ENCODE results near the gene FRMD4A.
"Not testable (repeated sequence)": the region's sequence is repeated elsewhere in the genome, so short reads cannot be mapped to it uniquely, and the experiment has no call there.

FRMD4A gene

GRCh38 chr10:13867822-13868221 is 462.9 kb downstream of the FRMD4A start:
- no peak for DNase-seq

- DNase-seq, result no peak
These were observed 464.8 kb downstream of the FRMD4A start for GRCh38 chr10:13865758-13866491.

- not testable (repeated sequence) for DNase-seq
These were observed 465.5 kb downstream of the FRMD4A start for GRCh38 chr10:13865220-13865619.

GRCh38 chr10:13862546-13863233 is 468.0 kb downstream of the FRMD4A start:
- DNase-seq, result no peak

DNA sequence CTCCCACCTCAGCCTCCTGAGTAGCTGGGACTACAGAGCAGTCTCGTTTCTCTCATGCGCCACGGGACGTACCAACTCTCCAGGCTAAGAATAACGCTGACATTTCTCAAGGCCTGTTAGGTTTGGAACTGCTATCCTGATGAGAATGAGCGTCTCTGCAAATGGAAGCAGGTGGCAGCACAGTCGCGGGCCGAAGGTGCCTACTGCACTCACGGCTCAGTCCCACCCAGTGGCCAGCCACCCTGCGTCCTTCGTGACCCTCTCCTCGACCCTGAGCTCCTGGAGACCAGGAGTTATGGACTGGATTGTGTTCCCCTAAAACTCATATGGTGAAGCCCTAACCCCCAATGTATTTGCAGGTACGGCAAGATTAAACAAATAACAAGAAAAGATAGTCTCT is 469.8 kb downstream of the FRMD4A start:
- no peak for DNase-seq

DNA sequence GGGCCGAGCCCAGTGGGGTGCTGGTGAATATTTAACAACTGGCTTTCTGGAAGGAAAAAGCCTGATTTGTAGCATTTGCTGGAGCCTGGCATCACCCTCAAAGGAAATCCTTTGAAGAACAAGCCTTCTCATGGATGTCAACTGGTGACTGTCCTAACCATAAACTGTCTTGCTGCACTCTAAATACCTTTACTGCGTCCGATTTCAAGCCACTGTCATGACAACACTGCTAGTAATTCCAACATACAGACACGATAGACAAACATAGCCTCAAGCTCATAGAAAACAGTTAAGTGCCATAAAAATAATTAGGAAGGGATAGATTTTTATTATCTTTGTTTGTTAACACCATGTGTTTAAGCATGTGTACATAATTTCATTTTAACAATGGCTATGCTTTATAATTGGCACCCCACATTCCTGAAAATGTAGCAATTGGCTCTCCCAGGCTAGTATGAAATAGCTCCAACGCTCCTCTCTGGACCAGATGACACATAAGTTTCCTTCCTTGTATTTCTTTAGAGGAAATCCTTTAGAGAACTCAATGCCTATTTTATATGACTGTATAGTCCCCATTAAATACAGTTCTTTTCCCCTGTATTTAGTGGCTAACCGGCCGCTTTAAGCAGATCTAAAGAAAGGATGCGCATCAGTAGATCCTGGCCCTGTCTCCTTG is 470.6 kb downstream of the FRMD4A start:
- DNase-seq, result no peak

GRCh38 chr10:13858709-13859108 is 472.0 kb downstream of the FRMD4A start:
- DNase-seq, result no peak

DNA sequence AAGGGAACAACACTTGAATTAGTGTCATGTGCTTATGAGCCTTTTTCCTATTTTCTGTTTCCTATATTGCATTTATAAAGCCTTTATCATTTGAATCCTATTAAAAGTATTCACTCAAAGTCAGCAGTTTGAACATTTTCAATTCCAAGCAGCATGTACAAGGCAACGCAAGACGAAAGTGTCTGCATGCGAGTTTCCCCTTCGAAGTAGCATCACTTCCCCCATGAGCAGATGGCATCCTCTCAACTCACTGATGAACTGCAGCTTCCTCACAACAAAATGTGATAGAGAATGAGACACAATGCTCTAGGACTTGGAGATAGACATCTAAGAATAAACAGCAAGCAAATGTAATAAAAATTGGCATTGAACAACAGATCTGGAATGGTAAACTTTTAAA is 473.3 kb downstream of the FRMD4A start:
- DNase-seq, result no peak

GRCh38 chr10:13853854-13854253 is 476.9 kb downstream of the FRMD4A start:
- DNase-seq, result no peak

GRCh38 chr10:13852872-13853271 is 477.9 kb downstream of the FRMD4A start:
- no peak for DNase-seq

DNA sequence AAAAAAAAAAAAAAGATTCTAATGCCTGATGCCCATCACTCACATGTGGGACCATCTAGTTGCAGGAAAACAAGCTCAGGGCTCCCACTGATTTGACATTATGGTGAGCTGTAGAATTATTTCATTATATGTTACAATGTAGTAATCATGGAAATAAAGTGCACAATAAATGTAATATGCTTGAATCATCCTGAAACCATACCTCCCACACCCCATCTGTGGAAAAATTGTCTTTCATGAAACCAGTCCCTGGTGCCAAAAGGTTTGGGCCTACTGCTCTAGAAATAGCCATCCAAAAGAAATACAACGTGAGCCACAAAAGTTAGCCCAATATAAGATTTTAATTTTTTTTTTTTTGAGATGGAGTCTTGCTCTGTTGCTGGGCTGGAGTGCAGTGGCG is 478.8 kb downstream of the FRMD4A start:
- DNase-seq, result no peak

- no peak for DNase-seq
These were observed 481.9 kb downstream of the FRMD4A start for GRCh38 chr10:13848520-13849445.

- DNase-seq, result no peak
These were observed 483.5 kb downstream of the FRMD4A start for GRCh38 chr10:13847201-13847631.

DNA sequence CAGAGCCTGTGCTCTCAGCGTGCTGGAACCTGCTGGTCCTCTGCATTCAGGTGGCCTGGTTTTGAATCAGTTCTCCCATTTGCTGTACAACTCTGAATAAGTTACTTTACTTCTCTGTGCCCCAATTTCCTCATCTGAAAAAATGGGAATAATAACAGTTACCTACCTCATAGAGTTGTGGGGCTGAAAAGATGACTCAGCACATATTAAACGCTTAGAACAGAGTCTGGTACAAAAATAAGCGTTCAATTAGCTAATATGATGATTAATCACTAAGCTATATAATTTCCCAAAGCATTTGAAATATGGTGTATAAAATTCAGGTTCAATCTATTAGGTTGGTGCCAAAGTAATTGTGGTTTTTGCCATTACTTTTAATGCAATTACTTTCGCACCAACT is 484.8 kb downstream of the FRMD4A start:
- DNase-seq, result no peak

GRCh38 chr10:13844651-13845050 is 486.1 kb downstream of the FRMD4A start:
- DNase-seq, result no peak

DNA sequence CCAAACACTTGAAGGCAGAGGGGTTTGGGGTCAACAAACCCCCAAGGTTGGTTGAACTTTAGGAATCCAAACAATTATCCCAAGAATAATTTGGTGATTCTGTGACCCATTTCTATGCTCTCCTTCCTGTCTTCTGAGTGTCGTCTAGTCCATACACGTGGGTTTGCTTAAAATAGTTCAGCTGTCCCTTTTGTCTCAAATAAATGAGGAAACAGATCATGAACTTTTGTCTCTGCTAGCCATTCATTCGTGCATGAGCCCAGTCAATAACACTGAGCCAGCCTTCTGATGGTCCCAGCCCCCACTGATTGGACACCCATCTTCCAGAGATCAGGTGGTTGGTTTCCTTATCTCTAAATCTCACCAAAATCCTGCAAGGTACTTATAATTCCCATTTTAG is 488.6 kb downstream of the FRMD4A start:
- no peak for DNase-seq

GRCh38 chr10:13840036-13840435 is 490.7 kb downstream of the FRMD4A start:
- no peak for DNase-seq

- DNase-seq, result no peak
These were observed 491.2 kb downstream of the FRMD4A start for GRCh38 chr10:13839430-13839990.

DNA sequence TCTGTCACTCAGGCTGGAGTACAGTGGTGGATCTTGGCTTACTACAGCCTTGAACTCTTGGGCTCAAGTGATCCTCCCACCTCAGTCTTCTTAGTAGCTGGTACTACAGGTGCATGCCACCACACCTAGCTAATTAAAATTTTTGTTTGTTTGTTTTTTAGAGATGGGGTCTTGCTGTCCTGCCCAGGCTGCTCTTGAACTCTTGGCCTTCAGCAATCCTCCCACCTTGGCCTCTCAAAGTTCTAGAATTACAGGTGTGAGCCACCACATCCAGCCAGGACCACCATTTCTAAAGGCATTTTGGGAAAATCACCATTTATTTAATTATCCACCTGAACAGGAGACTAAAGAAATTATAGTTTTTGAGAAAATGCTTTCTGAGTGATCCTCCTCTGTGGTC is 491.7 kb downstream of the FRMD4A start:
- no peak for DNase-seq

DNA sequence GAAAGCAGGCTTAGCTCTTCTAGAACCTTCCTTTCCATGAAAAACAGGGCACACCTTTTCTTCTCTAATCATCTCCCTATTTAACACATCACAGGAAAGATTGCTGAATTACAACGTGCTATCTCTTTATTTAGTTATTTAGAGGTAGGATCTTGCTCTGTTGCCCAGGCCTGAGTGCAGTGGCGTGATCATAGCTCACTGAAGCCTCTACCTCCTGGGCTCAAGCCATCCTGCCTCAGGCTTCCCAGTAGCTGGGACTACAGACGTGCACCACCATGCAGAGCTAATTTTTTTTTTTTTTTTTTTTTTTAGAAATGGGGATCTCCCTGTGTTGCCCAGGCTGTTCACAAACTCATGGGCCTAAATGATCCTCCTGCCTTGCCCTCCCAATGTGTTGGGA is 492.8 kb downstream of the FRMD4A start:
- no peak for DNase-seq

GRCh38 chr10:13834581-13835286 is 496.0 kb downstream of the FRMD4A start:
- no peak for DNase-seq

- no peak for DNase-seq
These were observed 499.0 kb downstream of the FRMD4A start for GRCh38 chr10:13831711-13832141.
